Transverse colon (tissue), 4 donors: ENCODE data around the gene ATP2B3. TPM values are rescaled to one million over a fixed set of nuclear protein-coding genes. Genes with fewer than 3 reads are reported as not detected.

Source experiments
- DNase-seq: peaks from one replicate; pipeline ENCODE4 v3.0.0-alpha.2; 2019
- H3K27ac ChIP-seq, 4 donors: fragments of 200-600 bp; sonication (generic); 2 replicates each; pipeline ENCODE4 v1.5.1; 2016 to 2018; ENCODE audit warnings: inconsistent platforms in 4 of 4
- H3K27me3 ChIP-seq: fragments of 200-600 bp; sonication (generic); 2 replicates; pipeline ENCODE4 v1.5.1; 2017; ENCODE audit warnings: inconsistent platforms
- H3K36me3 ChIP-seq, 4 donors: fragments of 200-600 bp; sonication (generic); 2 replicates each; pipeline ENCODE4 v1.5.1; 2017 to 2019; ENCODE audit warnings: inconsistent platforms in 4 of 4
- H3K4me1 ChIP-seq, 4 donors: fragments of 200-600 bp; sonication (generic); 2 replicates each; pipeline ENCODE4 v1.5.1; 2017 to 2020; ENCODE audit warnings: inconsistent platforms in 4 of 4
- H3K4me3 ChIP-seq, 4 donors: fragments of 200-600 bp; sonication (generic); 1 replicate in 1 of 4; 2 replicates in 3 of 4; pipeline versions ENCODE4 v1.5.1 to v1.6.1; 2017 to 2019; ENCODE audit warnings: inconsistent platforms in 4 of 4
- H3K9me3 ChIP-seq, 2 donors: fragments of 200-600 bp; sonication (generic); 2 replicates each; pipeline ENCODE4 v1.5.1; 2017 to 2019; ENCODE audit warnings: inconsistent platforms in 2 of 2
- CTCF ChIP-seq, 5 experiments: fragments of 200-600 bp in 3 of 5; fragments of 450-650 bp in 2 of 5; sonication (generic) in 3 of 5; IDR thresholded peaks; 1 replicate in 2 of 5; 2 replicates in 3 of 5; pipeline ENCODE4 v1.5.1; 2016 to 2017; ENCODE audit warnings: antibody characterized with exemption in 5 of 5, inconsistent platforms in 3 of 5, mild to moderate bottlenecking in 2 of 5, moderate library complexity in 1 of 5
- EP300 ChIP-seq: sonication (generic); formaldehyde crosslinking; IDR thresholded peaks from one replicate; pipeline ENCODE4 v1.6.1; 2017; ENCODE audit warnings: antibody characterized with exemption, low read depth
- POLR2A ChIP-seq: fragments of 450-650 bp; IDR thresholded peaks from one replicate; pipeline ENCODE4 v1.6.1; 2016; ENCODE audit warnings: antibody characterized with exemption, mild to moderate bottlenecking, moderate library complexity
- POLR2AphosphoS5 ChIP-seq, 3 donors: sonication (generic); formaldehyde crosslinking; IDR thresholded peaks; one replicate each; pipeline ENCODE4 v1.6.1; 2016; ENCODE audit warnings: antibody characterized with exemption in 3 of 3
- WGBS, 2 donors: methylation state at CpG; one replicate each; pipeline ENCODE4 v1.1.5; 2018; ENCODE audit warnings: low coverage in 1 of 2; 5-methylcytosine and 5-hydroxymethylcytosine counted together
- in situ Hi-C, 4 donors: fragments of 200-750 bp; cut with MboI; loops; one replicate each; pipeline versions ENCODE4 v1.15.0 to v1.15.1; 2017; ENCODE audit warnings: low sequenced_read_pairs in 3 of 4, low pct_ligation_motif_present in 1 of 4, low pct_unique_long_range_greater_than_20kb in 1 of 4
- intact Hi-C: fragments of 100-400 bp; cut with DNase I; formaldehyde crosslinking; loops from one replicate; pipeline ENCODE4 v1.15.1; 2023; ENCODE audit warnings: low total_unique reads
- total RNA-seq, 4 donors: library from RNA; depleted of rRNA; stranded (reverse); fragments of >200 nt; gene quantifications; one replicate each; pipeline ENCODE4 v1.1.0, GENCODE V29; 2016

ATP2B3 gene
- total RNA-seq, 4 donors from 2014 or later, result not detected

GRCh38 chrX:153593811-153594500, 76.5 kb downstream of the ATP2B3 start:
- Histone ChIP-seq H3K36me3 (no peaks in the 10 kb centered on the region), H3K27ac (no peak overlapping the region), H3K27me3 (no peaks in the 10 kb centered on the region), H3K9me3 (no peaks in the 10 kb centered on the region), H3K4me3 (no peak overlapping the region), H3K4me1 (peaks cover 0 to 12% (median 1%) of the 10 kb centered on the region in 4 donors)
- DNase-seq, result no peak
- in situ Hi-C loops, result no loop called here
- TF ChIP-seq CTCF (IDR thresholded peaks at IDR 0.05), result no peak
- TF ChIP-seq EP300, result no peak
- TF ChIP-seq POLR2A, result no peak
- TF ChIP-seq POLR2AphosphoS5 (IDR thresholded peaks at IDR 0.05), result no peak
- intact Hi-C loops, result no loop called here
- WGBS, 2 donors, result 87% methylated on average over 22 of the region's 22 CpGs; no CpG with 5 or more reads in 1 of the 2 donors

- WGBS, 2 donors, result 81% methylated on average over 11 of the region's 11 CpGs; no CpG with 5 or more reads in 1 of the 2 donors
- H3K27me3 ChIP-seq, result no peaks in the 10 kb centered on the region
- in situ Hi-C loops (no loop called here), intact Hi-C loops (no loop called here)
- DNase-seq, result no peak
- H3K4me3 ChIP-seq, result no peak overlapping the region
- no peaks in the 10 kb centered on the region for H3K9me3 ChIP-seq
- peaks cover 0 to 20% (median 5%) of the 10 kb centered on the region in 4 donors for H3K4me1 ChIP-seq
- TF ChIP-seq EP300 (no peak), POLR2A (no peak), POLR2AphosphoS5 (IDR thresholded peaks at IDR 0.05) (no peak), CTCF (IDR thresholded peaks at IDR 0.05) (no peak)
- H3K36me3 ChIP-seq, result no peaks in the 10 kb centered on the region
- H3K27ac ChIP-seq, result no peak overlapping the region
Measured at GRCh38 chrX:153595387-153595786, 77.9 kb downstream of the ATP2B3 start.

- 88% methylated on average over 21 of the region's 21 CpGs; no CpG with 5 or more reads in 1 of the 2 donors for WGBS, 2 donors
- no peak overlapping the region for H3K4me3 ChIP-seq
- intact Hi-C loops, result no loop called here
- H3K27ac ChIP-seq, result no peak overlapping the region
- TF ChIP-seq POLR2AphosphoS5 (IDR thresholded peaks at IDR 0.05) (no peak), POLR2A (no peak), EP300 (no peak), CTCF (IDR thresholded peaks at IDR 0.05) (no peak)
- DNase-seq, result no peak
- H3K9me3 ChIP-seq, result no peaks in the 10 kb centered on the region
- no peaks in the 10 kb centered on the region for H3K36me3 ChIP-seq
- in situ Hi-C loops, result no loop called here
- H3K4me1 ChIP-seq, result peaks cover 0 to 22% (median 6%) of the 10 kb centered on the region in 4 donors
- H3K27me3 ChIP-seq, result no peaks in the 10 kb centered on the region
Measured at GRCh38 chrX:153595859-153596857, 78.7 kb downstream of the ATP2B3 start.
